Activated CD8-positive, alpha-beta memory T cell treated with anti-CD3 and anti-CD28 coated beads for 48 hours (primary cell): ENCODE data around the gene SVIL.
"Not testable (repeated sequence)": the region's sequence is repeated elsewhere in the genome, so short reads cannot be mapped to it uniquely, and the experiment has no call there.

Source experiments
- DNase-seq, 3 experiments: peaks; one replicate each; pipeline ENCODE4 v3.0.0-alpha.2; 2020; ENCODE audit warnings: low read depth in 2 of 3, low spot score in 2 of 3

The SVIL gene

DNA sequence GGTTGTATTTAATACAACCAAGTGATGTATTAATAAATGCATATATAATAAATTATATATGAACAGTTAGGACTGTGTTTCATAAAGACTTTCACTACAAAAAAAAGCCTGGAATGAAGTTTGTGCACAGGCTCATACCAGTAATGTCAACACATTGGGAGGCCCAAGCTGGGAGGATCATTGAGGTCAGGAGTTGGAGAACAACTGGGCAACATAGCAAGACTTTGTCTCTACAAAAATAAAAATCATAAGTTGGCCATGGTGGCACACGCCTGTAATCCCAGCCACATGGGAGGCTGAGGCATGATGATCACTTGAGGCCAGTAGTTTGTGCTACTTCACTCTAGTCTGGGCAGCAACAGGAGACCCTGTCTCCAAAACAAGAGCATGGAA, 15.8 kb upstream of the SVIL start:
- DNase-seq = no peak

DNA sequence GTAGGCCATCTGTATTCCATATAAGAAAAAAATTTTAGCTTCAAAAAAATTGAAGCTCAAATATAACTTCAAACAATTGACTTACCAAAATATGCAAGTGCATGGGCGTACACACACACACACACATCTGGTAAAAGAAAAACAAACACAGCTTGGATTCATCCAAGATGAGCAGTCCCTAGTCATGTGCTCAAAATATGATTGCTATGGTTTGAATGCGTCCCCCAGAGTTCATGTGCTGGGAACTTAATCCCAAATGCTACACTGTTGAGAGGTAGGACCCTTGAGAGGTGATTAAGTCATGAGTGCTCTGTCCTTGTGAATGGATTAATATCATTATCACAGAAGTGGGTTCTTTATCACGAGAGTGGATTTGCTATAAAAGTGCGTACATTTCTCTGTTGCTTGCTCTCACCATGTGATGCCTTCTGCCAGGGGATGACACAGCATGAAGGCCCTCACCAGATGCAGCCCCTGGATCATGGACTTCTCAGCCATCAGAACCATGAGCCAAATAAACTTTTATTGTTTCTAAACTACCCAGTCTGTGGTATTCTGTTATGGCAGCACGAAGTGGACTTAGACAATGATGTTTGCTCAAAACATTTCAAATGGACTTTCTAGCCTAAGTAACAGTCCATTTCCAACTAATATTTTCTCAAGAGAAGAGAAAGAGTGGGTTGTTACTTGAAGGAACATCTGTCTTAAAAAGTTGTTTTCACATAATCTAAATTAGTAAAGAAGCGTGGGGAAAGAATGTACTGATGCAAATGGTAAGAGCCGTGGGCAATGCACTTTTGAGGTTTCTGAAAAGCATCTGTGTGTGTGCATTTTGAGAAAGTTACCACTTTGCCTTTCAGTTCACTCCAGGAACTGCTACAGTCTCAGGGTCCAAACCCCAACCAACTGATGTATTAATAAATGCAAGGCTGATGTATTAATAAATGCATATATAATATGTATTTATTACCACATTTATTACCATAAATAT, 15.1 kb upstream of the SVIL start:
- no peak for DNase-seq

DNA sequence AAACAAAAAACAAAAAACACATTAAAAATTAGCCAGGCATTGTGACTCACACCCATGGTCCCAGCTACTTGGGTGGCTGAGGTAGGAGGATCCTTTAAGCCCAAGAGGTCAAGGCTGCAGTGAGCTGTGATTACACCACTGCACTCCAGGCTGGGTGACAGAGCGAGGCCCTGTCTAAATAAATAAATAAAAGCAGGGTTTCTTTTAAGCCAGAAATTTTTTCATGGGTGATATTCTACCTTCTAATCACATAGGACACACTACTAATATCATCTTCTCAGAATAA, 14.2 kb upstream of the SVIL start:
- no peak for DNase-seq

DNA sequence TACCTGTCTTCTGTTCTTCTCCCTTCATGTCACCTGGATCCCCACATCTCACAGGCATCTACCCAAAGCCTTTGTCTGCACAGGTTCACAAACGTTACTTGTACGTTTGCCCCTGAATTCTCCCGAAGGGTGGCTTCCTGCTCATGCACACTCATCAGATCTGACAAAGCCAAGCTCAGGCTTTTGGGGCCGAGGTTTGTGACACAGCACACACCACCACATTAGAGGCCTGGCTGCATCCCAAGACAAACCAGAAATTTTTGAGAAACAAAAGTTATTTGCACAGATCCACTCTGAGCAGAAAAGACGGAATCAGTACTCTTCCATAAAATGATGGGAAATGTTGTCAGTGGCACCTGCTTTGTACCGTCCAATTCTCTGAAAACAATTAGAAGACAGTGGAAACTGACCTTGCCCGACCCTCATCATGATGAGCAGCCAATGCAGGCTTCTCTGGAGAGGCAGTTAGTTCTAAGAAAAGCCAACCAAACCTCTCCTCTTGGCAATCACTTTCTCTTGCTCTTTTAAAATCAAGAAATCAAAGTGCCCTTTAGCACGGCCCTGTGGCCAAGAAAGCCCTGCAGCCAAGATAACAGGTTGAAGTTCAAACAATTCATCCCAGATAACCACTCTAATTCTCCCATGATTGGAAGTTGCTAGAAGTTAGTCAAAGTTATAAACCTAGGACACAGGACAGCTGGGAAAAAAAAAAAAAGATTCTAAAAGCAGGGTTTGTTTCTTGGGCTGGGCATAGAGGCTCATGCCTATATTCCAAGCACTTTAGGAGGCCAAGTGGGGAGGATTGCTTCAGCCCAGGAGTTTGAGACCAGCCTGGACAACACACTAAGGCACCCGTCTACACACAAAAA, 13.6 kb upstream of the SVIL start:
- DNase-seq = no peak

DNA sequence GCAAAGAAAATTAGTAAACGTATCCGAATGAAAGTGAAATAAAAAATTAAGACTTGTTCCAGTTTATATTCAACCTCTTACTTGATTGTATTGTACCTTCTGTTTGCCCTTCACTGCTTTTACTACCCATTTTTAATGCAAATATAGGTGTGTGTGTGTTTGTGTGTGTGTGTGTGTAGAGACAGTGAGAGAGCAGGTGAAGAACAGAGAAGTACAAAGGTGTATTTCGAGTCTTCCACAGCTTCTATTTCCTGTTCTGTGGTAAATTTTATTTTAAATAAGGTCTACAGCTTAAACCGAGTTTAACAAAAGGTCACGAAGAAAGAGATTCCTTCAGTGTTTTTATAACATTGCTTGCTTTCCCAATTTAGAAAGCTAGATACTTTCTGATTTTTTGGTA, 12.7 kb upstream of the SVIL start:
- no peak for DNase-seq

DNA sequence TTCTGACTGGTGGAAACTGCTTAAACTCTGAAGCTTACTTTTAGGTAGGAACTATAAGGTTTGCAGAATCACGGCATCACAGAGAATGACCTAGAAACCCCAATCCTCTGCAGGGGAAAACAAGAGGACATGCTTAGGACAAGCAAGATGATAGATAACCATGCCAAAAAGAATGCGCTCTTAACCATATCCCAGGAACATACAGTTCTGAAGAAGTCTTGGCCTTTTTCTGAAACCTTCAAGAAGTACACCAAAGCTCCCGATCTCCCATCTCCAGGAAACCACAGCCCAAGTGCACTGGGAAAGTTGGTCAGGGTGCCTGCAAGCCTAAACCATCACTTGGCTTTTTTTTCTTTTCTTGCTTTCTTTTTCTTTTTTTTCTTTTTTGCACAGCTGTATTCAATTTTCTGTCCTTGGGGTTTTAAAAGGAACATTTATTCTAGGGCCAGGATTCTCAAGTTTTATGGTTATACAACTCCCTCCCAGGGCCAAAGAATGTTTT, 12.2 kb upstream of the SVIL start:
- no peak for DNase-seq

DNA sequence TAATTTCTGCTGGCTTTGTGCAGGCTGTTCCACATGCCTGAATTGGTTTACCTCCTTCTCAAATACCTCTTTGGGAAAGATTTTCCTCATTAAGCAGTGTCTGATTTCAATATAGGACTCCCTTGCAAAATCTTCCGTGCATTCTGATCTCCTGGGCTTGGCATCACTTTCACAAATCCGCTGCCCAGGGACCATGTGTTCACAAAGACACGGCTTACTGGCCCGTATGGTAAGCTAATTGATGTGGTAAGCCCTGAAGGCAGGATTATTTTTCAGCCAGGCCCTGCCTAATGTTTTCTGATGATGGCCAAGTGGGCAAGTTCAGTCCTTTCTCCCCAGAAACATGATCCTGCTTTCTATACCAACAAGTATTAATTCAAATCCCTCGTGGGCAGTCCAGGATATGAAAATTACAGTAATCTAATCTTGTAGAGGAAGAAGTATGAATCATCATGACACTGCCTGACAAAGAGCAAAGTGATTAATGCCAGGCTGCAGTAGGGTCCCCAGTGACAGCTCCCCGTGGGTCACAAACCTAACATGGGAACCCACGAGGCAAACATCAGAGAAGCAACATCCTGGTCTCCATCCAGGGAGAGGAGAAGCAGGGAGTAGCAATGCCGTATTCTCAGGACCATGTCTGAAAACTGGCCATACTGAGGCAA, 11.6 kb upstream of the SVIL start:
- no peak for DNase-seq

DNA sequence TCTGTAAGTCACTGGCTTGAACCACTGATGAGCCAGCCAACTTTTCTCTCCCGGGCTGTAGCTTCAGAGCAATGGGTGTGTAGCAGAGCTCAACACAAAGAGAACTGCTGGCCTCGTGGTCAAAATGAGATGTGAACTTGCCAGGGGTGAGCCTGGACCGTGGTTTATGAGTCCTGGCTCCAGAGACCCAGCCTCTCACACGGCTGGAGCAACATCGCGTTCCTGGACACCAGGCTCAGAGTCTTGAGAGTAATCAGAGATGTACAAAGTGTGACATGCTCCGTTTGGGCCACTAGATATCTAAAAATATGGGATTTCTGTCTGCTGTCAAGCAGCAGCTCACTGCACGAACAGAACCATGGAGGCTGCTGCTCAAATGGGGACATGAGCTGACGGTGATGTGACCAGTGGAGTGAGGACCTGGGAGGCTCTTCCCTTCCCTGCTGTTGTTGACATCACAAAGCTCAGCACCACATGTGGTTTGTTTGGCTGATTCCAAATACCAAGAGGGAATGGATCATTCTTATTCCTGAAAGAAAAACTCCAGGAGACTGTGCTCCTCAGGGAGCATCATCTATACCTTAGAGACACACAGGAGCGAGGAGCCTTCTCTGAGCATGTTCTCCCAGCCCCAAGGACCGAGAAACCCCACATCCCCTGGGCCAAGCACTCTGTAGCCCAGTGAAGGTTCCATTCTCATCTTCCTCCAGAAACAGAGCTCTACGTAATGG, 9.2 kb upstream of the SVIL start:
- DNase-seq = no peak

DNA sequence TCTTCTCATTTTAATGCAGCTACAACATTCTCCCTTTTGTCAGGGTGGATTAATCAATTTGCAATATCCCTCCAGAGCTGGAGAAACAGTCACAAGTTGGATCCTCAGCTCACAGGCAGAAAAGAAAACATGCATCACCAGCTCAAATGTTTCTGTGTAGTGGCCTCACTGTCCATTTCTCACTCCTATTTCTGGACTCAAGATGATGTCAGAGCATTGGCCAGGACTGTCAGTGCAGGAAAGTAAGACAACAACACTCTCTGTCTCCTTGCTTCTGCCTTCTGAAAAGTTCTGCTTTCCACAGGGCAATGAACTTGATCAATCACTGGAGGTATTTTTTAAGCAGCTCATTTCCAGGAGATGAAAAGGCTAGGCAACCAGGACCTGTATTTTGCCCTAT, 8.2 kb upstream of the SVIL start:
- DNase-seq = no peak

DNA sequence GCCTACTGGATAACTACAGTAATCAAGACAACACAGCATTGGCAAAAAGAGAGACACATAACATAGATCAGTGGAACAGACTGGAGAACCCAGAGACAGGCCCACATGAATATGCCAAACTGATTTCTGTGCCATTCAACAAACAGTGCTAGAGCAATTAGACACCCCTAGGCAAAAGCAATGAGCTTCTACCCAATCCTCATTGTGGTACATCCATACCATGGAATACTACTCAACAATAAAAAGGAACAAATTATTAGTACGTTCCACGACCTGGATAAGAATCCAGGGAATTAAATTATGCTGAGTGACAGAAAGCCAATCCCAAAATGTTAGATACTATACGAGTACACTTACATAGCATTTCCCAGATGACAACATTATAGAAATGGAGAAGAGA, 2.8 kb upstream of the SVIL start:
- DNase-seq = no peak

DNA sequence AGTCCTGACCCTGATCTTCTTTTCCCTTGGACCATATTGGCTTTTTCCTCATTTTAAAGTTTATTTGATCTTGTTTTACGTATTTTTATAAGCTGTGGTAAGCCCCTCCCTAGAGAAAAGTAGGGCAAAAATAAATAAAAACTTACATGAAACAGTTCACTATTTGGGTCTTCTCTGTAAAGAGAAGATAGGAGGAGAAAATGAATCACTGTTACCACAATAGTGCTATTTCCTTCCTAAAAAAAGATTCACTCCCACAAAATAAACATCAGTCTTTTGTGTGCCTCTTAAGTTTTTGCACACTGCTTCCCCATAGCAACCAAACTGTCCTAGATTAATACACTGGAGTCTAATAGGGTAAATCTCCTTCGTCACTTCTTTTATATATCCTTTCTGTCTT, 1.4 kb upstream of the SVIL start:
- DNase-seq = no peak

DNA sequence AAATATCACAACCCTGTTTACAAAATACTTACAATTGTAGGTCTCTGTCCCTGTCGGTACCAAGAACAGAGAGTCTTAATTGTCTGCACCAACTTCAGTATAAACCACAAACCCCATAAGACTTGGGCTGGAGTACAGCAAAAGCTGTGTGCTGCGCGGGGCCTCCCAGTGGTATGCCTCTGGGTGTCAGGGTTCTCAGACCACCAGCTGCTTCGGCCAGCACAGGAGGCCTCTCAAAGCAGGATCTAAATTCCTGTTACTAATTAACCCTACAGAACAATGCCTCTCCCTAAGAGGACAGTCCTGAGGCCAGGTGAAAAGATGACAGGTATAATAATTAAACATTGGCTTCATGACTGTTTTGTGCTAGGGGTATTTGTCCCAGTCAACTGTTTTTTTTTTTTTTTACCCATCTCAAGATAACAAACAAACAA, 957 bp upstream of the SVIL start:
- DNase-seq = no peak

DNA sequence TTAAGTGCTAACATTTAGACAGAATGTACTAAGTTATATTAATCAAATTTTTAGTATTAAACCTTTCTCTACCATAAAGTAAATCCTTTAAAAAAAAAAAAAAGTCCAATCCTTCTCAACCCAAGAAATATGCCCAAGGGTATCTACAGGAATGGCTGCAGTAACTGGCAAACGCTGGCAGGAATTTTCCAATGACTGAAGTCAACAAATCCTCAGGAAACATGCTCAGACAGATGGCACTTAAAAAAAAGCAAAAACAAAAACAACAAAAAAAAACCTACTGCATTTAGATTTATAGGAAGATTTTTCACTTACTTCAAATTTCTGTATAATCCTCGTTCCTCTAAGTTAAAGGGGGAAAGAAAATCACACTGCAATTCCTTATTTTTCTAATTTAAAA, 666 bp downstream of the SVIL start:
- no peak for DNase-seq

DNA sequence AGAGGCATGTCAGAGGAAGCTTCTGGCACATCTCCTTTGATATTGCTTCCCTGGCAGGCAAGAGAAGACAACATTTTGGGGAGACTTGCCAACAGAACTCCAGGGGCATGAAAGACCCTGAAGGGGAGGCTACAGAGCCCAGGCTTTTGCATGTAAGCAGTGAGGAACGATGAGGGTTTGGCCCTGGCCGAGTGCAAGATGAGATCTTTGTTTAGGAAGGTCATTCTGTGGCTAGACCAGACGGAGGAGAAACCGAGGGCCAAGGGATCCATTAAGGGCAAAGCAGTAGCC, 3.8 kb downstream of the SVIL start:
- DNase-seq = no peak

DNA sequence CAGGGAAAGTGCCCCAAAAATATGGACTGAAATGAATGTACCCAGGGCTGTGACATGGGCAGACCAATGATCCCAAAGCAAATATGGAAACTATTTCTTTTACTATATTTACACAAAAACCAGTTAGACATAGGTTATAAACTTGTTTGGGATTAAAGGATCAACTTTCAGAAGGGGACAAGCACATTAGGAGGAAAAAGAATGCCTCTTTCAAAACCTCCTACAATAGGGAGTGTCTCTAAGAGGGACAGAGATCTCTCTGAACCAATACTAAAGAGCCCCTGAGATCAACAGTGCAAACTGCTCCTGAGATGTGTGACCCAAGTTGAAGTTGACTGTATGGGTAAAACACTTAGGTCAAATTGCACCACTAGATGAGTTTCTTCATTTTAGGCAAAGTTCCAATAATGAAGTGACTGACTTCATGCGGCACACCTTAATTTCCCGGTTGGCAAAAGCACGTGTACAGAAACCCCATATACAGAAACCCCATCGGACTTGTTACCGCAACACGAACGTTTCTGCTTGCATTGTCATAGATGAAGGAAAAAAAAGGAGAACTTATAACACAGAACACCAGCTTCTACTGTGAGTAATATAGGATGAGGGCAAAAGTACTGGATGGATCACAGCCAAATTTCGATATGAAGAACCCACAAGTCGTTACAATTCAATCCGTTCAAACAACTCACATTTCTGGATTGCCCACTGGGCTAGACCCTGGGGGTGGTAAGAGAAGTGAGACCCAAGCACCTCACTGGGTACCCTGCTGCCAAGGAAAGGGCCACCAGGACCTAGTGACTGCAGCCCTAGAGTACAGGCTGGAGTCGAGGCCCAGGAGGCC, 4.3 kb downstream of the SVIL start:
- DNase-seq = no peak

DNA sequence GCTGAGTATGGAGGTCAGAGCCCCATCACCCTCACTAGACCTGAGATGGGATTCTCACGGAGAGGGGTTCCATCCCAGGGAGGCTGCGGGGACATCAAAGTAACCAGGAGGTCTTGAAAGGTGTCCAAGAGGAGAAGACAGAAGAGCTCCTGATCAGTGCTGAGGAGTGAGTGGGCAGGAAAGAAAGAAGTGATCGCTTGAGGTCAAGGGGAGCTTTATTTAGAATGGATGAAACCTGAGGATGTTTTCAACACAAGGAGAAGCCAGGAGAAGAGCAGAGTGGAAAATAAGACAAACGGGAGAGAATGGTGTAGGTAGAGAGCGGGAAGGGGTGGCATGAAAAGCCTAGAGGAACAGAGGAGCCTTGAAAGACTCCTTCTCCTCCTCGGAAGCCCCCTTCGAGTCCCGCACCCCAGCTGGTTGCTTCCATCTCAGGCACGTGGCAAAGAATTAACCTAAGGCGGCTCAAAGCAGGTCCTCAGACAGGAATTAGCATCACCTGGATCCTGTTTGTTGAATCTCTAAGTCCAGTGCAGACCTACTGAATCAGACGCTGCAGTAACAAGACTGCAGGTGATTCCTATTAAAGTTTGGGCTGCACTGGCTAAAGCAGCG, 5.8 kb downstream of the SVIL start:
- DNase-seq = no peak

DNA sequence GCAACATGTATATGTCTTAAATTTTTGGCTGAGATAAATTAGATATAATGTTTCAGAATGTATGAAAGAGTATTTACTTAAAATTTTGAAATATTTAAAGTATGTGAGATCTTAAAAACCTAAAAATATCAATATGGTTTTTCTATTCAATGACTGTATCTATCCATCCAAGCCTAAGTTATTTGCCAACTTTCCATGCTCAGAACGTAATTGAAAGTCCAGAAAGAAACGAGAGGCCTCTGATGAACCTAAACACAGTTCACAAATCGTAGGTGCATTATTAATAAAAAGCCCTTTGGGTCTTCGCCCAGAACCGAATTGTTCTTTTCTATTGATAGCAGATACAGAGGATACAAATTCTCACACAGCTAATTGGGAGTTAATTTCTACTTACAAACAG, 6.5 kb downstream of the SVIL start:
- no peak for DNase-seq

DNA sequence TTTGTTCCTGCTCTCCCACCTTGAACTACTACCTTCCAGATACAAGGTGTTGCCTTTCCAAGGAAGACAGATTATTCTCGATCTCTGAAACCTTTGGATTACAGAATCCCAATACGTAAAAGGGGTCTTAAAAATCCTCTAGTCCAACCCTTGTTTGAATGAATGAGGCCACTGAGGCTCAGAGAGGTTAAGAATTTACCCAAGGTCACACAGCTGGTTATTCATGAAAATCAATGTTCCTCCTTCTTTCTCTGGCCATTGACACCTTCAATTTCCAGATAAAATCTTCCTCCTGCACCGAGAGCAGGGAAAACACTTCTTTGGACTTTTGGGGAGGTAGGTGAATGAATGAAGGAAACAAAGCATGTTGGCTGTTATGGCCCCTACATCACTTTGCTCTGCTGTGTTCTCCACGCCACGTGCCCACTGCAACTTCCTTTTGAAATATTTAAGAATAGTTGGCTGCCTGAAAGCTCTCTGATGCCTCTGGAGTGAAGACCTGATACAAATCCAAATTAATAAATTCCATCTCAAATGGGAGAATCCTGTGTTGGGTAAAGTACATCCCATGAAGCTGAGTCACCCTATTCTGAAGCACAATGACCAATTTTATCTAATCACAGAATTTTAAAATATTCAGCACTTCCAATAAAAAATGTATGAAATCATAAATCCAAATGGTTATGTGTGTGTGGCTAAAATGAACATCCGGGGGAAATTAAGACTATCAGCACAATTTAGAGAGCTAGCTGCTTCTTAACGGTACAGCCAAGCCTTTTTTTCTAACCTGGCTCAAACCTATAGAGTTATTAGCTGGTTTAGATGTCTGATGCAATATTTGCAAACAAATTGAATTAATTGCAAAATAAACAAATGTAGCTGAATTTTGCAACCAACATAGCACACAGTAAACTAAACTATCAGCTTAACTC, 7.3 kb downstream of the SVIL start:
- DNase-seq = no peak

DNA sequence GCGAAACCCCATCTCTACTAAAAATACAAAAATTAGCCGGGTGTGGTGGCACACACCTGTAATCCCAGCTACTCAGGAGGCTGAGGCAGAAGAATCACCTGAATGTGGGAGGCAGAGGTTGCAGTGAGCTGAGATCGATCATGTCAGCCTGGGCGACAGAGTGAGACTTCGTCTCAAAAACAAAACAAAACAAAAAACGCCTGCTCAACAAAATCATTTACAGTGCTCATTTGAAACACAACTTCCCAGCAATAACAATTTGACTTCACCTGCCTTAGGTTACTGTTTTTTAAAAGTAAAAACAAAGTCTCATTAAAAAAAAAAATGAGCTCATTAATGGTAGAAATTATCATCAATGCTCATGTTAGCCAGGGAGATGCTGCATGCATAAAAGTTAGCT, 10.4 kb downstream of the SVIL start:
- not testable (repeated sequence) for DNase-seq
